Activated T-helper 1 cell treated with Interleukin-2 at 50 U/mL for 16 hours (primary cell): ENCODE measurements around the gene PIBF1.
"Not testable (repeated sequence)": the region's sequence is repeated elsewhere in the genome, so short reads cannot be mapped to it uniquely, and the experiment has no call there.

ENCODE experiments used
- DNase-seq: peaks from one replicate; pipeline ENCODE4 v3.0.0-alpha.2; 2020; ENCODE audit warnings: low read depth

Gene PIBF1

DNA sequence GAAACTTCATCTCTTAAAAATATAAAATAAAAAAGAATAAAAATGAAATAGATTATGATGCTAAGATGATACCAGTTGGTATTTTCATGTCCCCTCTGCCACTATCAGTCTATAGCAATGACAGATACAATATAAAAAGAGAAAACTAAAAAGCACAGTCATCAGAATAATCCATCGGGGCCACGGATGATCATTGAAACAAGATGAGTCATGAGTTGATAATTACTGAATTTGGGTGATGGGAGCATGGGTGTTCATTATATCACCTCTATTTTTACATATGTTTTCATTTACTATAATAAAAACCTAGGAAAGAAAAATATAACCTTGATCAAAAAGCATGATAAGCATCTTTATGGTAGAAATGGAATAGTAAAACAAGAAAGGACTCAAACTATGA is 41.1 kb downstream of the PIBF1 start:
- no peak for DNase-seq

DNA sequence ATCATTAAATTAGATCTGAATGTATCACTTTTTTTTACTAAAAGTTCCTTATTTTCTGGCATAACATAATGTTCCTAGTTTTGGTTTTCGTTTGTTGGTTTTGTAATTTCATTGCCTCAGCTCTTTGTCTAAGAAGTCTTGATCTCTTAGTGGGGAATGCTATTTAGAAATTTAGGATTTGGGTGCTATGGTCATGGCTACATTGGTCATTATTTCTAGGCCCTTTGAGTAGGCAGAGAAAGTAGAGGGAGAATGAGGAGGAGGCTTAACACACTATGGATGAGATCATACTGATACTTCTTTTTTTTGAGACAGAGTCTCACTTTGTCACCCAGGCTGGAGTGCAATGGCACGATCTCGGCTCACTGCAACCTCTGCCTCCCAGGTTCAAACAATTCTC is 41.8 kb downstream of the PIBF1 start:
- no peak for DNase-seq

GRCh38 chr13:72834601-72835000 is 52.7 kb downstream of the PIBF1 start:
- no peak for DNase-seq

DNA sequence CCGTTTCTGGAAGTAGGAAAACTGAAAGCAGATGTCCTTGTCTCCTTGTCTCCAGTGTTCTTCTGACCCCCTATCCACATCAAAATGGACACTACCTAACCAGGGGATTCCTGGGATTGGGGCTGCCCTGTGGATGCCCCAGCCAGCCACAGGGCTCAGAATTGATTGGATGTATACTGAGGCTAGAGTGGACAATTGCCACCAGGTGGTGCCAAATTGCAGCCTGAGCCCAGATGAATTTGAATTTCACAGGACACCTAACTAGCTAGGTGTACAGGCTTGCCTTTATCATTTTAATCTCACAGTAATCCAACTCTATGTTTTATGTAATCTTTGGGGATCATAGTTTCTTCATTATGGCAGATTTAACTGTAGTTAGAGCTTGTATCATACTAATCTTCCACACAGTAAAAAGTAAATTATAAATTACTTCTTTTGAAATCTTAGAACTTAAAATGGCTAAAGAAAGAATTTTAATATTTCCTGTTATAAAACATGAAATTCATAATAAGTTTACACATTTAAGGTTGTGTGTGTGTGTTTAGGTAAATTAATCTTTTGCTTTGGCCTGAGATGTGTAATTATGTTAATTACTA is 58.0 kb downstream of the PIBF1 start:
- no peak for DNase-seq

- DNase-seq: no peak
Observed at GRCh38 chr13:72842991-72843390, 61.1 kb downstream of the PIBF1 start.

DNA sequence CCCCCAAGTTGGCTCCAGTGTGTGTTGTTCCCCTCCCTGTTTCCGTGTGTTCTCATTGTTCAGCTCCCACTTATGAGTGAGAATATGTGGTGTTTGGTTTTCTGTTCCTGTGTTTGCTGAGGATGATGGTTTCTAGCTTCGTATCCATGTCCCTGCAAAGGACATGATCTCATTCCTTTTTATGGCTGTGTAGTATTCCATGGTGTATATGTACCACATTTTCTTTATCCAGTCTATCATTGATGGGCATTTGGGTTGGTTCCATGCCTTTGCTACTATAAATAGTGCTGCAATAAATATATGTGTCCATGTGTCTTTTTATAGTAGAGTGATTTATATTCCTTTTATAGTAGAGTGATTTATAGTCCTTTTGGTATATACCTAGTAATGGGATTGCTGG is 63.2 kb downstream of the PIBF1 start:
- DNase-seq: not testable (repeated sequence)

DNA sequence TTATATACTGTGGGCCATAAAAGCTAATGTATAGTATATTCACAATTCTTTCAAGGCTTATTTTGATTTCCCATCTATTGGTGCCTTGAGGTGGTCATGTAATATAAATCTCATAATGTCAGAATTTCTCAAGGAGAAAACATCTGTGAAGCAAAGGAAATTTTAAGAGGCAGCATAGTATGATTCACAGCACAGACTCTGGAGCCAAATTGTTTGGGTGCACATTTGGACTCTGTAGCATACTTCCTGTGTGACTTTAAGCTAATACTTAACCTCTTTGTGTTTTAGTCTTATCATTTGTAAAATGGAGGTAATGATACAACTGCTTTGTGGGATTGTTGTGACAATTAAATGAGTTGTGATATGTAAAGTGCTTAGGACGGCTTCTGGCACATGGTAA is 67.6 kb downstream of the PIBF1 start:
- no peak for DNase-seq

- no peak for DNase-seq
Observed at GRCh38 chr13:72850959-72851677, 69.2 kb downstream of the PIBF1 start.

DNA sequence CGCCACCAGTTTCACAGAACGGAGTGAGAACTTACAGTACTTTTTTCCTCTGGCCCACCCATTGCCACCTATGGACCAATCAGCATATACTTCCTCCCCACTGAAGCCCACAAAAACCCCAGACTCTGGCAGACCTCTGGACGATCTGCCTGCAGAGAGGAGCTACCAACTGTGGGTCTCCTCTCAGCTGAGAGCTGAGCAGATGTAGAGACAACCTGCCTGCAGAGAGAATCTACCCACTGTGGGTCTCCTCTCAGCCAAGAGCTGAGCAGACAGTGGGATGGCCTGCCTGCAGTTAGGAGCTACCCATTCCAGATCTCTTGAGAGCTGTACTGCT is 69.7 kb downstream of the PIBF1 start:
- DNase-seq: no peak

GRCh38 chr13:72852207-72852606 is 70.3 kb downstream of the PIBF1 start:
- DNase-seq: no peak

DNA sequence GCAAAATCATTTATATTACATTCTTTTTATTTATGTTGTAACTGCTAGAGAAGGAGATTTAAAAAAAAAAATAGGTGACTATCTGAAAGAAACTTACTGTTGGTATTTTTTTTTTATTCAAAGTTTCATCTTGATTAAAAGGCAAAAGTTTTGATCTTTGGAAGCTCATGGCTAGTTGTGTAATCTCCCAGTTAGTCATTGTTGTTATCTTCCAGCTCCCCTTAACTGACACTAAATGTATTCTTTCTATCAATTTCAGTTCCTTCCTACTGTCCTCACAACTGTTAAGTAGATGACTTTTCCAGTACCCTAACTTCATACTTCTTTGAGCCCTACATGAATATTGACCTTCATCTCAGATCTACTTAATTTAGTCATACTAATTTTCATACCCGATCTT is 71.1 kb downstream of the PIBF1 start:
- no peak for DNase-seq

DNA sequence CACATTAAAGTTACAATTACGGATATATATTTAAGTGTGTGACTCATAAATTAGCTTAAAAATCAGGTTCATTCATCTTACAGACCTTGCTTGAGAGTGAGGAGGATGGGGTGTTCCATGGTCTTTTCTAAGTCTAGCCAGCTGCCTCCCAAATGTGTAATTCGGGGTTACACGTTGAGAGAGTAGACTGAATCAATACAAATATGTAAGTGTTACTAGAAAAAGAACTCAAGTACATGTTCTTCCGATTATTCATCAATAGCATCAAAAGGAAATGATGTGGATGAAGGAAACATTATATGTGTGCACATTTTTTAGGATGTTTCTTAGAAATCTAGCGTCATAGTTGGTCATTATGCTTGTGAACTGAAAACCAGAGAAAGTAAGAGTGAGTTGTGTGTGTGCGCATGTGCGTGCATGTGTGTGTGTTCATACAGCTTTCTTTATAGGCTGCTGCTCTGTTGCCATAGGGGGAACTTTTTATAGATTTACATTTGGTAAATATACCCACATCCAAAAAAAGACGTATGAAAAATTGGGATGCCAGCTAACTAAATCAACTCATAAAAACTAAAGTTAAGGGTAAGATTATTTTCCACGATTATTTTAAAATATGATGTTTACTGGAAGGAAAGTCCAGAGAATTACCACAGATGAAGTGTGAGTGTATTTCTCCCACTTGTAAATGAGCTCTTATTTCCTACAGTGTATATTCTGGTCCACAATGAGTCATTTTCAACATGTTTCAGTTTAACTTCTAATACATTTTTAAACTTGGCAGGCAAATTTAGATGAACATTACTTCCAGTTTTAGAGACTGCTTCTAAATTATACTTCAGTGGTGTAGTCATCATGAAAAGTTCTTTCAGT is 82.4 kb downstream of the PIBF1 start:
- DNase-seq: no peak

- no peak for DNase-seq
Observed at GRCh38 chr13:72868229-72868628, 86.3 kb downstream of the PIBF1 start.

DNA sequence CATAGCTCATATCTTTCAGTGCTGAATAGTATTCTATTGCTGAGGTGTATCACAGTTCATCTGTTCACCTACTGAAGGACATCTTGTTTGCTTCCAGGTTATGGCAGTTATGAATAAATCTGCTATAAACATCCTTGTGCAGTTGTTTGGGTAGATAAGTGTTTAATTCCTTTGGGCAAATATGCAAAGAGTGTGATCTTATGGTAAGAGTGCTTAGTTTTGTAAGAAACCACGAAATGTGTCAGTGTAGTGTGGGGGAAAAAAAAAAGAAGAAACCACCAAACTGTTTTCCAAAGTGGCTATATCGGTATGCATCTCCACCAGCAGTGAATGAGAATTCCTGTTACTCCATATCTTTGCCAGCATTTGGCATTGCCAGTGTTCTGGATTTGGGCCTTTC is 93.3 kb downstream of the PIBF1 start:
- no peak for DNase-seq

DNA sequence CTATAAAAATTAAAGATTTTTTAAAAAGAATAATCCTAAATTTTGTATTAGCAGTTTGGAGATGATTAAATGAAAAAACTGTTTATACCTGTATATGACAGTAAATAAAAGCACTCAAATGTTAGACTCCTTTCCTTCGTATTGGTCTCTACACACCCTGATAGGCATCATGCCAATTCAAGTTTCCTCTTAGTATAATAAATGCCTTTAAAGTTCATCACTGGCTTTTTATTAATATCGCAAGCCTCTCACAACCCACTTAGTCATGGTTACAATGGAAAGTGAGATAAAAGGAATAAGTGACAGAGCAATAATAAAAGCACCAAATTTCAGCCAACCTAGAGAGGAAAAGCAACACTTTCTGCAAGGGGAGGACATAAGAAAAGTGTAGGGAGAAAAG is 102.2 kb downstream of the PIBF1 start:
- no peak for DNase-seq

- no peak for DNase-seq
Observed at GRCh38 chr13:72886272-72887067, 104.5 kb downstream of the PIBF1 start.

DNA sequence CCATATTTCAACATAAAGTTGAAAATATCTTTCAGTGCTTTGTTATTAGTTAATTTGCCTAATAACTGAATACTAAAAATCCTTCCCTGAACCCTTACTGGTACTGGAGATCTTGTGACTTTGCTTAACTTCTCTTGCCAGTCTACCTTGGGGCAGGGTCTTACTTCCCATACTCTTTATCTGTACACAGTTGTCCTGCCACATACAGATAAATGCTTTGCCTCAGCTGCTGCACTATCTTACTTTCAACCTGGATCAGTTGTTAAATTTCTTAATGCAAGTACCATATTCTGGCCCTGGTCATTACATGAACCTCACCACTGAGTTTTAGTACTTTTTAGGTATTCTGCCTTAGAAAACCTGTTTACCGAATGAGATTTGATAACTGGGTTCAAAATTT is 107.6 kb downstream of the PIBF1 start:
- DNase-seq: no peak

GRCh38 chr13:72890546-72890945 is 108.6 kb downstream of the PIBF1 start:
- DNase-seq: no peak

DNA sequence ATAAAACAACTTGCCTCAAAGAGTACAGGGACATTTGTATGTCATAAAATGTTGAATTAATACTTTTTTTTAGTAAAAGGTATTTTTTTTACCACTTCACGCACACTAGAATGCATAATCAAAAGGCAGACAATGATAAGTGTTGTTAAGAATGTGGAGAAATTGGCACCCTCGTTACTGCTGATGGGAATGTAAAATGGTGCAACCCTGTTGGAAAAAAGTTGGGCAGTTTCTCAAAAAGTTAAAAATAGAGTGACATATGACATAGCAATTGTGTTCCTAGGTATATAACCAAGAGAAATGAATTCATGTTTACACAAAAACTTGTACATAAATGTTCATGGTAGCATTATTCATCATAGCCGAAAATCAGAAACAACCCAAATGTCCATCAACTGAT is 109.5 kb downstream of the PIBF1 start:
- no peak for DNase-seq

GRCh38 chr13:72896869-72897268 is 114.9 kb downstream of the PIBF1 start:
- DNase-seq: no peak

- DNase-seq: not testable (repeated sequence)
Observed at GRCh38 chr13:72901546-72901945, 119.6 kb downstream of the PIBF1 start.

DNA sequence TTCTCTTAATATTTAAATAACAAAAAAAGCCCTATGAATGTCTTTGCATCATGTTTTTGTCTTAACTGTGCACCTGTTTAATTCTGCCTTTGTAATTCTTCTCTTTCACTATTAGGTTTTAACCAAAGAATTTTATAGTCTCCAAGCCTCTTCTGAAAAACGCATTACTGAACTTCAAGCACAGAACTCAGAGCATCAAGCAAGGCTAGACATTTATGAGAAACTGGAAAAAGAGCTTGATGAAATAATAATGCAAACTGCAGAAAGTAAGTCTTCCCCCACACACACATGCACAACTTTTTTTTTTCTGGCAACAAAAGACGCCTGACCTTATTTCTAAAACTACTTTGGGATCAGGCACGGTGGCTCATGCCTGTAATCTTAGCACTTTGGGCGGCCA is 126.5 kb downstream of the PIBF1 start:
- no peak for DNase-seq
